Anterior cingulate cortex (tissue), 58 donors: Measurements from ENCODE around the gene CLDN10.
A peak's percentile ranks its signal among the peaks of the same experiment; 100 is the strongest.

Experiments
- DNase-seq, 58 donors: peaks; one replicate each; lab custom pipeline; 2025; lab: John Stamatoyannopoulos, UW

CLDN10 gene

GRCh38 chr13:95593462-95593861 is 40.9 kb downstream of the CLDN10 start:
- DNase-seq: no peak

GRCh38 chr13:95596701-95597100 is 44.2 kb downstream of the CLDN10 start:
- no peak for DNase-seq

- DNase-seq: no peak
Observed at GRCh38 chr13:95601216-95601615, 48.7 kb downstream of the CLDN10 start.

GRCh38 chr13:95601906-95602305 is 49.4 kb downstream of the CLDN10 start:
- DNase-seq: no peak

GRCh38 chr13:95603887-95604555 is 51.5 kb downstream of the CLDN10 start:
- peak in 28 of 58 donors; percentile 2 to 63 (median 16) for DNase-seq

- DNase-seq: no peak
Observed at GRCh38 chr13:95604556-95604915, 52.0 kb downstream of the CLDN10 start.

GRCh38 chr13:95605448-95606125 is 53.1 kb downstream of the CLDN10 start:
- no peak for DNase-seq

GRCh38 chr13:95607366-95607765 is 54.8 kb downstream of the CLDN10 start:
- DNase-seq: no peak

GRCh38 chr13:95608640-95609323 is 56.3 kb downstream of the CLDN10 start:
- no peak for DNase-seq

- no peak for DNase-seq
Observed at GRCh38 chr13:95614641-95615245, 62.2 kb downstream of the CLDN10 start.

- no peak for DNase-seq
Observed at GRCh38 chr13:95615539-95615938, 63.0 kb downstream of the CLDN10 start.

- no peak for DNase-seq
Observed at GRCh38 chr13:95620030-95620824, 67.7 kb downstream of the CLDN10 start.

GRCh38 chr13:95620825-95621498 is 68.4 kb downstream of the CLDN10 start:
- peak in 47 of 58 donors; percentile 4 to 77 (median 33) for DNase-seq

GRCh38 chr13:95623141-95623540 is 70.6 kb downstream of the CLDN10 start:
- no peak for DNase-seq

GRCh38 chr13:95624020-95624419 is 71.5 kb downstream of the CLDN10 start:
- DNase-seq: peak in 4 of 58 donors; percentile 1 to 17 (median 8)

GRCh38 chr13:95626768-95627167 is 74.2 kb downstream of the CLDN10 start:
- DNase-seq: no peak

- no peak for DNase-seq
Observed at GRCh38 chr13:95627590-95627989, 75.1 kb downstream of the CLDN10 start.

- DNase-seq: no peak
Observed at GRCh38 chr13:95628488-95628887, 76.0 kb downstream of the CLDN10 start.

- DNase-seq: no peak
Observed at GRCh38 chr13:95629071-95629470, 76.6 kb downstream of the CLDN10 start.
